ENCODE measurements around the gene GDAP2. TPM values are rescaled to one million over a fixed set of nuclear protein-coding genes. Genes with fewer than 3 reads are reported as not detected.
"Not testable (repeated sequence)": the region's sequence is repeated elsewhere in the genome, so short reads cannot be mapped to it uniquely, and the experiment has no call there.

Gene GDAP2
- total RNA-seq, 1 donor from 2014 or later, result 22.7 TPM

DNA sequence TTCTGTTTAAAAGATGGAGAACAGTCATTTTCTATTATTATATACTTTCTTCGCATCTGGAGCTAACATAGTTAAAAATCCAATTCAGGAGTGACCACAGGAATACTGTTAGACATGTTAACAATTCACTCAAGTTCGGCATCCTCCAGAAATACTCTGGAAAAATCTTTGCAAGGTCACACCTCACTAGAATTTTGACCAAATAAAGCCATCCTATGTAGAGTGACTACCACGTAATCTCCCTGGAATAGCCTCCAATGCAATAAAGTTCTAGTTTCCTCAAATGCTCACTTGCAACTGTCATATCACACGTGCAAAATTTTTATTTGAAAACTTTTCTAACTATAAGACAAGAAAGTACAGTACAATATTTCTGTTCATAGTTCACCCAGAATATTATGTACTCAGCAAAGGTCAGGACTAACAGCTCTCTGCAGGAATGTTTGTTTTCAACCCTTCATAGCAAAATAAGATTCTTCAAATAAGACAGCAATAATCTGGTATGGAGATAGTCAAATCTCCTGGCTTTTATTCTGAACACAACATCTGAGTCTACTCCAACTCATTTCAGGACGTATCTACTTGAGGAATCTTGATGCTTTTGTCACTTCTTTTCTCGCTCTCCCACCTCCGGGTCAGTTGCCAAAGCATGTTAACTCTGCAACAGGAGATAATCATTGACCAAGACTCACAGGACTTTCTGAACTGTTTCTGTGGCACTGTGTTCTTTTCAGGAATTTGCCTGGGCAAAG, 82.6 kb downstream of the GDAP2 start:
- Mint-ChIP-seq H3K9me3 (ENCODE audit: low read depth) (peaks cover 23% of the 10 kb centered on the region), H3K36me3 (ENCODE audit: low read depth) (peaks cover 13% of the 10 kb centered on the region), H3K27ac (ENCODE audit: unreplicated experiment) (no peak overlapping the region), H3K4me3 (ENCODE audit: unreplicated experiment) (no peak overlapping the region), H3K27me3 (ENCODE audit: low read depth) (no peaks in the 10 kb centered on the region), H3K4me1 (ENCODE audit: low read depth) (peaks cover 39% of the 10 kb centered on the region)
- TF ChIP-seq, protein P1, sequence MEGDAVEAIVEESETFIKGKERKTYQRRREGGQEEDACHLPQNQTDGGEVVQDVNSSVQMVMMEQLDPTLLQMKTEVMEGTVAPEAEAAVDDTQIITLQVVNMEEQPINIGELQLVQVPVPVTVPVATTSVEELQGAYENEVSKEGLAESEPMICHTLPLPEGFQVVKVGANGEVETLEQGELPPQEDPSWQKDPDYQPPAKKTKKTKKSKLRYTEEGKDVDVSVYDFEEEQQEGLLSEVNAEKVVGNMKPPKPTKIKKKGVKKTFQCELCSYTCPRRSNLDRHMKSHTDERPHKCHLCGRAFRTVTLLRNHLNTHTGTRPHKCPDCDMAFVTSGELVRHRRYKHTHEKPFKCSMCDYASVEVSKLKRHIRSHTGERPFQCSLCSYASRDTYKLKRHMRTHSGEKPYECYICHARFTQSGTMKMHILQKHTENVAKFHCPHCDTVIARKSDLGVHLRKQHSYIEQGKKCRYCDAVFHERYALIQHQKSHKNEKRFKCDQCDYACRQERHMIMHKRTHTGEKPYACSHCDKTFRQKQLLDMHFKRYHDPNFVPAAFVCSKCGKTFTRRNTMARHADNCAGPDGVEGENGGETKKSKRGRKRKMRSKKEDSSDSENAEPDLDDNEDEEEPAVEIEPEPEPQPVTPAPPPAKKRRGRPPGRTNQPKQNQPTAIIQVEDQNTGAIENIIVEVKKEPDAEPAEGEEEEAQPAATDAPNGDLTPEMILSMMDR (IDR thresholded peaks at IDR 0.05), result no peak
- no peak for DNase-seq (ENCODE audit: low spot score)

GRCh38 chr1:117844478-117844877, 84.9 kb downstream of the GDAP2 start:
- H3K36me3 Mint-ChIP-seq (ENCODE audit: low read depth), result peaks cover 18% of the 10 kb centered on the region
- not testable (repeated sequence) for H3K27me3 Mint-ChIP-seq (ENCODE audit: low read depth); H3K27ac Mint-ChIP-seq (ENCODE audit: unreplicated experiment); H3K4me3 Mint-ChIP-seq (ENCODE audit: unreplicated experiment); DNase-seq (ENCODE audit: low spot score)
- peaks cover 21% of the 10 kb centered on the region for H3K9me3 Mint-ChIP-seq (ENCODE audit: low read depth)
- peaks cover 39% of the 10 kb centered on the region for H3K4me1 Mint-ChIP-seq (ENCODE audit: low read depth)

DNA sequence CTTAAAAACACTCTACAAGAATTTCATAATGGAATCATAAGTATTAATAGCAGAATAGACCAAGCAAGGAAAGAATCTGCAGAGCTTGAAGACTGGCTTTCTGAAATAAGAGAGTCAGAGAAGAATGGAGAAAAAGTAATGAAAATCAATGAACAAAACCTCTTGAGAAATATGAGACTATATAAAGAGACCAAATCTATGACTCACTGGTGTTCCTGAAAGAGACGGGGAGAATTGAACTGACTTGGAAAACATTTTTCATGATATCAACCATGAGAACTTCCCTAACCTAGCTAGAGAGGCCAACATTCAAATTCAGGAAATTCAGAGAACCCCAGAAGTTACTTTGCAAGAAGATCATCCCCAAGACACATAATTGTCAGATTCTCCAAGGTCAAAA, 85.6 kb downstream of the GDAP2 start:
- H3K27me3 Mint-ChIP-seq (ENCODE audit: low read depth), result no peaks in the 10 kb centered on the region

GRCh38 chr1:117842408-117843170, 86.8 kb downstream of the GDAP2 start:
- TF ChIP-seq, protein P1 (IDR thresholded peaks at IDR 0.05), result no peak

More for the DNA sequence above, 85.6 kb downstream of the GDAP2 start:
- peaks cover 43% of the 10 kb centered on the region for H3K4me1 Mint-ChIP-seq (ENCODE audit: low read depth)
- peaks cover 18% of the 10 kb centered on the region for H3K9me3 Mint-ChIP-seq (ENCODE audit: low read depth)
- no peak overlapping the region for H3K27ac Mint-ChIP-seq (ENCODE audit: unreplicated experiment)
- DNase-seq (ENCODE audit: low spot score), result no peak
- peaks cover 18% of the 10 kb centered on the region for H3K36me3 Mint-ChIP-seq (ENCODE audit: low read depth)
- TF ChIP-seq, protein P1 (IDR thresholded peaks at IDR 0.05), result no peak
- no peak overlapping the region for H3K4me3 Mint-ChIP-seq (ENCODE audit: unreplicated experiment)

DNA sequence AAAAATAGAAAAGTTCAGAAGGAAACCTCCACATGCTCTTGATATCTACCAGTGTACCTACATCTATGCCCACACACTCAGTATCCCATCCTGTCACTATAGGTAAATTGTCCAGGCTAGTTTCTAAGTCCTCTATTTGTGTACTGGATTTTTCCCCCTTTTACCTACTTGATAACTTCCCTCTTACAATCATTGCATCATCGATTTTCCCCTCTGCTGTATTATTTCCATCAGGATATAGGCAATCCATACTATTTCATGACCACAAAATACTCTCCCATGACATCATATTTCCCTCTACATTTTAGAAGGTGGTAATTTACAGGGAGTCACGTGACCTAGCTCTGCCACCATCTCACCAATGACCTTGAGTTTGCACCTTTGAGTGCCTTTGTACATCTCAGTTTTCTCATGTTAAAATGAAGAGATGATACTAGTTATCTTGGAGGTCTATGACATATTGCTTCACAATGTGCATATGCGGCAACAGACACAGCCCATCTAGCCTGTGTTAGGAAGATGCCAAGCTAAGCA, 88.2 kb downstream of the GDAP2 start:
- Mint-ChIP-seq H3K4me3 (ENCODE audit: unreplicated experiment) (no peak overlapping the region), H3K27me3 (ENCODE audit: low read depth) (no peaks in the 10 kb centered on the region), H3K27ac (ENCODE audit: unreplicated experiment) (no peak overlapping the region), H3K9me3 (ENCODE audit: low read depth) (peaks cover 21% of the 10 kb centered on the region), H3K4me1 (ENCODE audit: low read depth) (peaks cover 29% of the 10 kb centered on the region), H3K36me3 (ENCODE audit: low read depth) (peaks cover 22% of the 10 kb centered on the region)
- TF ChIP-seq, protein P1 (IDR thresholded peaks at IDR 0.05), result no peak
- DNase-seq (ENCODE audit: low spot score), result no peak

More at GRCh38 chr1:117842408-117843170, 86.8 kb downstream of the GDAP2 start:
- DNase-seq (ENCODE audit: low spot score), result no peak
- H3K4me3 Mint-ChIP-seq (ENCODE audit: unreplicated experiment), result no peak overlapping the region
- H3K27ac Mint-ChIP-seq (ENCODE audit: unreplicated experiment), result no peak overlapping the region
- peaks cover 42% of the 10 kb centered on the region for H3K4me1 Mint-ChIP-seq (ENCODE audit: low read depth)
- peaks cover 22% of the 10 kb centered on the region for H3K36me3 Mint-ChIP-seq (ENCODE audit: low read depth)
- peaks cover 21% of the 10 kb centered on the region for H3K9me3 Mint-ChIP-seq (ENCODE audit: low read depth)
- no peaks in the 10 kb centered on the region for H3K27me3 Mint-ChIP-seq (ENCODE audit: low read depth)

Data from chondrocyte (in vitro differentiated cells).